Measurements from ENCODE around the gene GP1BB. TPM values are rescaled to one million over a fixed set of nuclear protein-coding genes. Genes with fewer than 3 reads are reported as not detected.

Gene GP1BB
- total and polyA plus RNA-seq, 2 donors (not counting 3 experiments of a cell fraction or from before 2014, with no cell fraction given), result 1.7 to 6.2 TPM

GRCh38 chr22:19710769-19711106, 12.6 kb upstream of the GP1BB start:
- intact Hi-C loops (cut with micrococcal nuclease), result loop anchor here (10.0 kb wide), 1 partner anchor 236 kb away; the partner anchor contains the start of genes CDC45 and UFD1
- no peaks in the 10 kb centered on the region for H3K9me1 ChIP-seq (replicated peaks; ENCODE audit: control insufficient read depth, extremely low read depth, insufficient read depth, low read length)
- H3K4me1 ChIP-seq (ENCODE audit: control insufficient read depth, extremely low read depth, insufficient read depth, low read length), result peaks cover 9% of the 10 kb centered on the region
- H3K4me2 ChIP-seq (ENCODE audit: insufficient read depth, low read length), result no peak overlapping the region
- no peaks in the 10 kb centered on the region for H3K36me3 ChIP-seq (ENCODE audit: control insufficient read depth in 2 of 2, extremely low read depth in 1 of 2, insufficient read depth in 2 of 2, low read length in 2 of 2)
- ChIA-PET POLR2A (no interaction called here), CTCF (interaction anchor here (1.1 to 1.8 kb wide), 3 partner anchors 63 to 199 kb away, joined by 3 to 5 read pairs (median 4); no protein-coding TSS in a partner anchor)
- H3K9ac ChIP-seq (replicated peaks; ENCODE audit: extremely low read depth, insufficient read depth, low read length), result no peak overlapping the region
- no peak overlapping the region for H3K4me3 ChIP-seq (replicated peaks in 1 of 3; ENCODE audit: insufficient read depth in 1 of 3, low read depth in 1 of 3, low read length in 3 of 3)
- TF ChIP-seq GATA2 (IDR thresholded peaks at IDR 0.05; ENCODE audit: insufficient read depth, insufficient read length, low read depth, low read length) (no peak), POLR2A (IDR thresholded peaks at IDR 0.05; ENCODE audit: low read depth, low read length) (no peak), EZH2 (IDR thresholded peaks at IDR 0.05; ENCODE audit: borderline replicate concordance, low read depth, low read length, severe bottlenecking) (no peak), FOS (IDR thresholded peaks at IDR 0.05; ENCODE audit: borderline replicate concordance, insufficient read depth, low read length) (no peak), MAX (IDR thresholded peaks at IDR 0.05; ENCODE audit: insufficient read depth, insufficient read length) (no peak), JUN (IDR thresholded peaks at IDR 0.05; ENCODE audit: borderline replicate concordance, insufficient read depth, insufficient read length, low read depth) (no peak), MYC (IDR thresholded peaks at IDR 0.05; ENCODE audit: low read depth, low read length) (no peak)
- no peaks in the 10 kb centered on the region for H3K9me3 ChIP-seq (replicated peaks; ENCODE audit: control insufficient read depth, insufficient read depth, low read length)
- no peak overlapping the region for H2AFZ ChIP-seq (ENCODE audit: low read depth, low read length)
- no peak for FAIRE-seq
- no peak overlapping the region for H3K27ac ChIP-seq (ENCODE audit: insufficient read depth, low read depth, low read length)
- dilution Hi-C loops (cut with MboI; ENCODE audit: extremely low pct_ligation_motif_present, low sequenced_read_pairs), result no loop called here
- no peak for DNase-seq (ENCODE audit: low read depth, low spot score)
- H3K27me3 ChIP-seq (ENCODE audit: control insufficient read depth in 2 of 2, insufficient read depth in 2 of 2, low read length in 2 of 2), result no peaks in the 10 kb centered on the region
- H3K79me2 ChIP-seq (ENCODE audit: control insufficient read depth, insufficient read depth, low read length), result no peaks in the 10 kb centered on the region
- H4K20me1 ChIP-seq (replicated peaks; ENCODE audit: control insufficient read depth, extremely low read depth, insufficient read depth, low read length), result no peaks in the 10 kb centered on the region
- no TSS peak for BruUV-seq (replicated peaks)

GRCh38 chr22:19713245-19713644, 10.1 kb upstream of the GP1BB start:
- Histone ChIP-seq H3K36me3 (ENCODE audit: control insufficient read depth in 2 of 2, extremely low read depth in 1 of 2, insufficient read depth in 2 of 2, low read length in 2 of 2) (no peaks in the 10 kb centered on the region), H2AFZ (ENCODE audit: low read depth, low read length) (no peak overlapping the region), H3K9ac (replicated peaks; ENCODE audit: extremely low read depth, insufficient read depth, low read length) (no peak overlapping the region), H3K79me2 (ENCODE audit: control insufficient read depth, insufficient read depth, low read length) (no peaks in the 10 kb centered on the region), H4K20me1 (replicated peaks; ENCODE audit: control insufficient read depth, extremely low read depth, insufficient read depth, low read length) (no peaks in the 10 kb centered on the region), H3K4me2 (ENCODE audit: insufficient read depth, low read length) (no peak overlapping the region), H3K9me3 (replicated peaks; ENCODE audit: control insufficient read depth, insufficient read depth, low read length) (no peaks in the 10 kb centered on the region), H3K4me3 (replicated peaks in 1 of 3; ENCODE audit: insufficient read depth in 1 of 3, low read depth in 1 of 3, low read length in 3 of 3) (no peak overlapping the region), H3K27me3 (ENCODE audit: control insufficient read depth in 2 of 2, insufficient read depth in 2 of 2, low read length in 2 of 2) (no peaks in the 10 kb centered on the region), H3K27ac (ENCODE audit: insufficient read depth, low read depth, low read length) (no peak overlapping the region), H3K4me1 (ENCODE audit: control insufficient read depth, extremely low read depth, insufficient read depth, low read length) (peaks cover 13% of the 10 kb centered on the region), H3K9me1 (replicated peaks; ENCODE audit: control insufficient read depth, extremely low read depth, insufficient read depth, low read length) (no peaks in the 10 kb centered on the region)
- no peak for FAIRE-seq
- DNase-seq (ENCODE audit: low read depth, low spot score), result no peak
- intact Hi-C loops (cut with micrococcal nuclease), result loop anchor here (10.0 kb wide), 1 partner anchor 238 kb away; the partner anchor contains the start of genes CDC45 and UFD1
- ChIA-PET CTCF (no interaction called here), POLR2A (no interaction called here)
- no peak for TF ChIP-seq FOS (IDR thresholded peaks at IDR 0.05; ENCODE audit: borderline replicate concordance, insufficient read depth, low read length)
- no peak for TF ChIP-seq POLR2A (IDR thresholded peaks at IDR 0.05; ENCODE audit: low read depth, low read length)
- no peak for TF ChIP-seq EZH2 (IDR thresholded peaks at IDR 0.05; ENCODE audit: borderline replicate concordance, low read depth, low read length, severe bottlenecking)
- TF ChIP-seq GATA2 (IDR thresholded peaks at IDR 0.05; ENCODE audit: insufficient read depth, insufficient read length, low read depth, low read length), result no peak
- no peak for TF ChIP-seq MYC (IDR thresholded peaks at IDR 0.05; ENCODE audit: low read depth, low read length)
- no peak for TF ChIP-seq JUN (IDR thresholded peaks at IDR 0.05; ENCODE audit: borderline replicate concordance, insufficient read depth, insufficient read length, low read depth)
- TF ChIP-seq CTCF (IDR thresholded peaks at IDR 0.05; ENCODE audit: extremely low read depth in 1 of 2, insufficient read depth in 1 of 2, low read depth in 1 of 2, low read length in 2 of 2), result no peak
- TF ChIP-seq MAX (IDR thresholded peaks at IDR 0.05; ENCODE audit: insufficient read depth, insufficient read length), result no peak
- TF ChIP-seq POLR2AphosphoS5 (IDR thresholded peaks at IDR 0.05; ENCODE audit: insufficient read depth, low read depth, low read length), result no peak
- BruUV-seq (replicated peaks), result no TSS peak
- dilution Hi-C loops (cut with MboI; ENCODE audit: extremely low pct_ligation_motif_present, low sequenced_read_pairs), result no loop called here

Measured in endothelial cell of umbilical vein (primary cell).